Neural crest cell (in vitro differentiated cells): ENCODE data around the gene MAPK14. TPM values are rescaled to one million over a fixed set of nuclear protein-coding genes. Genes with fewer than 3 reads are reported as not detected.

Experiments
- DNase-seq: peaks from one replicate; pipeline ENCODE4 v3.0.0; 2021; ENCODE audit warnings: low read depth, mixed read lengths, low spot score
- H3K27ac Mint-ChIP-seq: one replicate; pipeline ENCODE4 v1.8.0; 2021; ENCODE audit warnings: mild to moderate bottlenecking, mixed read lengths; ENCODE audit not compliant: unreplicated experiment
- H3K27me3 Mint-ChIP-seq: 2 replicates; pipeline ENCODE4 v1.8.0; 2021; ENCODE audit warnings: low read depth, mild to moderate bottlenecking, mixed read lengths
- H3K36me3 Mint-ChIP-seq: 2 replicates; pipeline ENCODE4 v1.8.0; 2021; ENCODE audit warnings: low read depth, mild to moderate bottlenecking, mixed read lengths
- H3K4me1 Mint-ChIP-seq: 2 replicates; pipeline ENCODE4 v1.8.0; 2021; ENCODE audit warnings: mixed read lengths
- H3K4me3 Mint-ChIP-seq: one replicate; pipeline ENCODE4 v1.8.0; 2021; ENCODE audit warnings: mild to moderate bottlenecking, mixed read lengths
- H3K9me3 Mint-ChIP-seq: 2 replicates; pipeline ENCODE4 v1.8.0; 2021; ENCODE audit warnings: mixed read lengths
- CTCF ChIP-seq: fragments of 200-600 bp; sonication (generic); conservative IDR thresholded peaks from 2 replicates; pipeline ENCODE4 v1.5.0; 2021; ENCODE audit warnings: antibody characterized with exemption, mild to moderate bottlenecking
- total RNA-seq: library from RNA; stranded (reverse); gene quantifications from 2 replicates; pipeline ENCODE4 v1.2.1, GENCODE V29; 2021

MAPK14 gene
- total RNA-seq, 1 donor from 2014 or later, result 31.6 TPM

DNA sequence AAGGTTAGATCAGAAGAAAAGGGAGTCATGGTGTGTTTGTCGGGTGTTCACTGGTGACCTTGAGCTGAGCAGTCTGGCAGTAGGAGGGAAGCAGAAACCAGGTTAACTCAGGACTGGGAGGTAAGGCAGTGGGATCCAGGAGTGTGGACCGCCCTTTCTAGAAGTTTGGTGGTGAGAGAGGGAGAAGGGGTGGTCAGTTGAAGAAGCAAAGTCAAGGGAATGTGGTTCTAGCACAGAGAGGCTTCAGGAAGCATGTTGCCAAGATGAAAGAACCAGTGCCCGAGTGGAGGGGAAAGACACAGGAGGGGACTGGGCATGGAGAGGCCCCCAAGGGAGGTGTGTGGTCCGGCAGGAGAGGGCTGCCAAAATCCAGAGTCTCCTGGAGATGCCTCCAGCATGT, 106.3 kb downstream of the MAPK14 start:
- H3K36me3 Mint-ChIP-seq, result no peaks in the 10 kb centered on the region
- TF ChIP-seq CTCF, result no peak
- no peak overlapping the region for H3K4me3 Mint-ChIP-seq
- peaks cover 26% of the 10 kb centered on the region for H3K27me3 Mint-ChIP-seq
- no peaks in the 10 kb centered on the region for H3K9me3 Mint-ChIP-seq
- no peak for DNase-seq
- H3K4me1 Mint-ChIP-seq, result peaks cover 10% of the 10 kb centered on the region
- H3K27ac Mint-ChIP-seq, result no peak overlapping the region

GRCh38 chr6:36135053-36135731, 107.6 kb downstream of the MAPK14 start:
- no peak for TF ChIP-seq CTCF
- H3K36me3 Mint-ChIP-seq, result no peaks in the 10 kb centered on the region
- H3K9me3 Mint-ChIP-seq, result no peaks in the 10 kb centered on the region
- no peak for DNase-seq
- H3K4me3 Mint-ChIP-seq, result no peak overlapping the region
- peaks cover 16% of the 10 kb centered on the region for H3K27me3 Mint-ChIP-seq
- H3K4me1 Mint-ChIP-seq, result peaks cover 5% of the 10 kb centered on the region
- peak overlapping the region; percentile 73 for H3K27ac Mint-ChIP-seq

DNA sequence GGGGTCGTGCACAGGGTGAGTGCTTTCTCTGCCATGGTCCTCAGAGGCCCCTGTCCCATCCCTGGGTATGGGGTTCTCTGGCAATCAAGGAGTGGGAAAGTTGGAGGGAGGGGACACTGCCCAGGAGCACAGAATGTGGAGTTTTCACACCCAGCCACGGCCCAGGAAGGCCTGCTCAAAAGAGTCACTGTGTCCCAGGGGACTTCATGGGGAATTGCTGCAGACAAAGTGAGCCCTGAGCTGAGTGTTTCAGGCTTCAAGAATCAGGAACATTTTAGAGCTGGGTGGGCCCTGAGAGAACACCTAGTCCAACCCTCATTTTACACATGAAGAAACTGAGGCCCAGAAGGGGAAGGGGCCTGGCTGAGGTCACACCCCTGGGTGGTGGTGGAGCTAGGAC, 108.4 kb downstream of the MAPK14 start:
- Mint-ChIP-seq H3K9me3 (no peaks in the 10 kb centered on the region), H3K27me3 (peaks cover 12% of the 10 kb centered on the region), H3K4me3 (no peak overlapping the region), H3K27ac (no peak overlapping the region), H3K36me3 (no peaks in the 10 kb centered on the region), H3K4me1 (peaks cover 5% of the 10 kb centered on the region)
- TF ChIP-seq CTCF, result no peak
- DNase-seq, result no peak

DNA sequence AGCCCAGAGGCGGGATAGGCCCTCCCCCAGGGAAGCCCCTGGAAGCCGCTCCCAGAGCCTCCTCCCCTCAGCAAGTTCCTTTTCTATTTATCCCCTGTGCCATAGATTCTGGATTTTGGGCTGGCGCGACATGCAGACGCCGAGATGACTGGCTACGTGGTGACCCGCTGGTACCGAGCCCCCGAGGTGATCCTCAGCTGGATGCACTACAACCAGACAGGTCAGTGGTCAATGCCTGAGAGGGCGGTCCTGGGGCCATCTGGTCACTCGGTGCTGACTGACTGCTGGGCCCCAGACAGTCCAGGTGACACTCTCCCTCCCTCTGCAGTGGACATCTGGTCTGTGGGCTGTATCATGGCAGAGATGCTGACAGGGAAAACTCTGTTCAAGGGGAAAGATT, 108.9 kb downstream of the MAPK14 start:
- TF ChIP-seq CTCF, result no peak
- Mint-ChIP-seq H3K4me3 (no peak overlapping the region), H3K27ac (peak overlapping the region; percentile 50), H3K4me1 (peaks cover 3% of the 10 kb centered on the region), H3K27me3 (peaks cover 10% of the 10 kb centered on the region), H3K36me3 (no peaks in the 10 kb centered on the region), H3K9me3 (no peaks in the 10 kb centered on the region)
- no peak for DNase-seq

GRCh38 chr6:36138667-36139066, 111.1 kb downstream of the MAPK14 start:
- DNase-seq, result no peak
- no peaks in the 10 kb centered on the region for H3K9me3 Mint-ChIP-seq
- no peak for TF ChIP-seq CTCF
- no peaks in the 10 kb centered on the region for H3K4me1 Mint-ChIP-seq
- no peaks in the 10 kb centered on the region for H3K36me3 Mint-ChIP-seq
- no peak overlapping the region for H3K27ac Mint-ChIP-seq
- no peak overlapping the region for H3K4me3 Mint-ChIP-seq
- no peaks in the 10 kb centered on the region for H3K27me3 Mint-ChIP-seq
